SK-N-SH (cell line): ENCODE measurements around the gene RNF168.

Experiments
- FOXJ3 ChIP-seq: sonication (generic); formaldehyde crosslinking; IDR thresholded peaks from 2 replicates; pipeline ENCODE4 v1.5.1; 2020; ENCODE audit warnings: mild to moderate bottlenecking, missing genetic modification reagents
- MEF2A ChIP-seq: IDR thresholded peaks from 2 replicates; pipeline ENCODE4 v1.4.0; 2012; ENCODE audit warnings: low read depth, borderline replicate concordance
- POLR2AphosphoS5 ChIP-seq: IDR thresholded peaks from 2 replicates; pipeline ENCODE4 v1.6.1; 2012; ENCODE audit warnings: low read depth, low read length
- TEAD4 ChIP-seq: IDR thresholded peaks from 2 replicates; pipeline ENCODE4 v1.4.0; 2012; ENCODE audit warnings: mild to moderate bottlenecking, borderline replicate concordance; ENCODE audit not compliant: insufficient read depth
- TF ChIP-seq, protein P1 (sequence below): fragments of 200-600 bp; sonication (generic); IDR thresholded peaks from 2 replicates; pipeline ENCODE4 v1.6.1; 2017; ENCODE audit warnings: antibody characterized with exemption, mild to moderate bottlenecking, moderate library complexity
- TF ChIP-seq, protein P2 (sequence below): IDR thresholded peaks from 2 replicates; pipeline ENCODE4 v1.4.0; 2012; ENCODE audit warnings: low read depth, borderline replicate concordance
- TF ChIP-seq, protein P3 (sequence below): IDR thresholded peaks from 2 replicates; pipeline ENCODE4; 2012
- TF ChIP-seq, protein P4 (sequence below): IDR thresholded peaks from 2 replicates; pipeline ENCODE4 v1.6.1; 2012; ENCODE audit warnings: mild to moderate bottlenecking, low read depth, low read length, moderate library complexity

DNA sequence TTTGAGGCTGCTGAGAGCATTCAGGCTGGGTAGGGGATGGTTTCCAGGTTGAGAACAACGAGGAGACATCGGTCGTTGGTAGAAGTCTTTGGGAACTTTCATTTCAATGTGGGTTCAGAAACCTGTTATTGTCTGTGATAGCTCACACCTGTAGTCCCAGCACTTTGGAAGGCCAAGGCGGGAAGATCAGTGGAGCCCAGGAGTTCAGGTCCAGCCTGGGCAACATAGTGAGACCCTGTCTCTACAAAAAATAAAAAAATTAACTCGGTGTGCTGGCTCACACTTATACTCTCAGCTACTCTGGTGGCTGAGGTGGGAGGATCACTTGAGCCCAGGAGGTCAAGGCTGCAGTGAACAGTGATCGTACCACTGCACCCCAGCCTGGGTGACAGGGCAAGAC, 988 bp upstream of the RNF168 start:
- TF ChIP-seq, protein P1, sequence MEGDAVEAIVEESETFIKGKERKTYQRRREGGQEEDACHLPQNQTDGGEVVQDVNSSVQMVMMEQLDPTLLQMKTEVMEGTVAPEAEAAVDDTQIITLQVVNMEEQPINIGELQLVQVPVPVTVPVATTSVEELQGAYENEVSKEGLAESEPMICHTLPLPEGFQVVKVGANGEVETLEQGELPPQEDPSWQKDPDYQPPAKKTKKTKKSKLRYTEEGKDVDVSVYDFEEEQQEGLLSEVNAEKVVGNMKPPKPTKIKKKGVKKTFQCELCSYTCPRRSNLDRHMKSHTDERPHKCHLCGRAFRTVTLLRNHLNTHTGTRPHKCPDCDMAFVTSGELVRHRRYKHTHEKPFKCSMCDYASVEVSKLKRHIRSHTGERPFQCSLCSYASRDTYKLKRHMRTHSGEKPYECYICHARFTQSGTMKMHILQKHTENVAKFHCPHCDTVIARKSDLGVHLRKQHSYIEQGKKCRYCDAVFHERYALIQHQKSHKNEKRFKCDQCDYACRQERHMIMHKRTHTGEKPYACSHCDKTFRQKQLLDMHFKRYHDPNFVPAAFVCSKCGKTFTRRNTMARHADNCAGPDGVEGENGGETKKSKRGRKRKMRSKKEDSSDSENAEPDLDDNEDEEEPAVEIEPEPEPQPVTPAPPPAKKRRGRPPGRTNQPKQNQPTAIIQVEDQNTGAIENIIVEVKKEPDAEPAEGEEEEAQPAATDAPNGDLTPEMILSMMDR, result no peak
- TF ChIP-seq, protein P2, sequence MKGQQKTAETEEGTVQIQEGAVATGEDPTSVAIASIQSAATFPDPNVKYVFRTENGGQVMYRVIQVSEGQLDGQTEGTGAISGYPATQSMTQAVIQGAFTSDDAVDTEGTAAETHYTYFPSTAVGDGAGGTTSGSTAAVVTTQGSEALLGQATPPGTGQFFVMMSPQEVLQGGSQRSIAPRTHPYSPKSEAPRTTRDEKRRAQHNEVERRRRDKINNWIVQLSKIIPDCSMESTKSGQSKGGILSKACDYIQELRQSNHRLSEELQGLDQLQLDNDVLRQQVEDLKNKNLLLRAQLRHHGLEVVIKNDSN, result no peak
- TF ChIP-seq POLR2AphosphoS5 (no peak), FOXJ3 (CRISPR knock-in tag) (no peak), TEAD4 (no peak), MEF2A (no peak)
- TF ChIP-seq, protein P3, sequence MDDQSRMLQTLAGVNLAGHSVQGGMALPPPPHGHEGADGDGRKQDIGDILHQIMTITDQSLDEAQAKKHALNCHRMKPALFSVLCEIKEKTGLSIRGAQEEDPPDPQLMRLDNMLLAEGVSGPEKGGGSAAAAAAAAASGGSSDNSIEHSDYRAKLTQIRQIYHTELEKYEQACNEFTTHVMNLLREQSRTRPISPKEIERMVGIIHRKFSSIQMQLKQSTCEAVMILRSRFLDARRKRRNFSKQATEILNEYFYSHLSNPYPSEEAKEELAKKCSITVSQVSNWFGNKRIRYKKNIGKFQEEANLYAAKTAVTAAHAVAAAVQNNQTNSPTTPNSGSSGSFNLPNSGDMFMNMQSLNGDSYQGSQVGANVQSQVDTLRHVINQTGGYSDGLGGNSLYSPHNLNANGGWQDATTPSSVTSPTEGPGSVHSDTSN, result no peak
- TF ChIP-seq, protein P4, sequence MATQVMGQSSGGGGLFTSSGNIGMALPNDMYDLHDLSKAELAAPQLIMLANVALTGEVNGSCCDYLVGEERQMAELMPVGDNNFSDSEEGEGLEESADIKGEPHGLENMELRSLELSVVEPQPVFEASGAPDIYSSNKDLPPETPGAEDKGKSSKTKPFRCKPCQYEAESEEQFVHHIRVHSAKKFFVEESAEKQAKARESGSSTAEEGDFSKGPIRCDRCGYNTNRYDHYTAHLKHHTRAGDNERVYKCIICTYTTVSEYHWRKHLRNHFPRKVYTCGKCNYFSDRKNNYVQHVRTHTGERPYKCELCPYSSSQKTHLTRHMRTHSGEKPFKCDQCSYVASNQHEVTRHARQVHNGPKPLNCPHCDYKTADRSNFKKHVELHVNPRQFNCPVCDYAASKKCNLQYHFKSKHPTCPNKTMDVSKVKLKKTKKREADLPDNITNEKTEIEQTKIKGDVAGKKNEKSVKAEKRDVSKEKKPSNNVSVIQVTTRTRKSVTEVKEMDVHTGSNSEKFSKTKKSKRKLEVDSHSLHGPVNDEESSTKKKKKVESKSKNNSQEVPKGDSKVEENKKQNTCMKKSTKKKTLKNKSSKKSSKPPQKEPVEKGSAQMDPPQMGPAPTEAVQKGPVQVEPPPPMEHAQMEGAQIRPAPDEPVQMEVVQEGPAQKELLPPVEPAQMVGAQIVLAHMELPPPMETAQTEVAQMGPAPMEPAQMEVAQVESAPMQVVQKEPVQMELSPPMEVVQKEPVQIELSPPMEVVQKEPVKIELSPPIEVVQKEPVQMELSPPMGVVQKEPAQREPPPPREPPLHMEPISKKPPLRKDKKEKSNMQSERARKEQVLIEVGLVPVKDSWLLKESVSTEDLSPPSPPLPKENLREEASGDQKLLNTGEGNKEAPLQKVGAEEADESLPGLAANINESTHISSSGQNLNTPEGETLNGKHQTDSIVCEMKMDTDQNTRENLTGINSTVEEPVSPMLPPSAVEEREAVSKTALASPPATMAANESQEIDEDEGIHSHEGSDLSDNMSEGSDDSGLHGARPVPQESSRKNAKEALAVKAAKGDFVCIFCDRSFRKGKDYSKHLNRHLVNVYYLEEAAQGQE, result no peak
